SH-SY5Y (cell line): ENCODE results near the gene RNF144B.

ENCODE experiments used
- GATA2 ChIP-seq: IDR thresholded peaks from 2 replicates; pipeline ENCODE4 v1.6.1; 2011; ENCODE audit warnings: mild to moderate bottlenecking, low read depth, low read length
- GATA3 ChIP-seq: IDR thresholded peaks from 2 replicates; pipeline ENCODE4 v1.6.1; 2011; ENCODE audit warnings: low read depth, mild to moderate bottlenecking, low read length, moderate library complexity

GRCh38 chr6:18488004-18488403, 100.9 kb downstream of the RNF144B start:
- TF ChIP-seq GATA2, result no peak
- TF ChIP-seq GATA3, result no peak
